H1 (cell line): ENCODE measurements around the gene TMEM156. TPM values are rescaled to one million over a fixed set of nuclear protein-coding genes. Genes with fewer than 3 reads are reported as not detected.

Source experiments
- ATF2 ChIP-seq: IDR thresholded peaks from 2 replicates; pipeline ENCODE4 v1.6.1; 2012; ENCODE audit warnings: low read length, inconsistent platforms
- CBX5 ChIP-seq: fragments of 300-800, 300-1000 bp; sonication (generic); IDR thresholded peaks from 2 replicates; pipeline ENCODE4 v1.7.1; 2016; ENCODE audit warnings: antibody characterized with exemption, low read length, low read depth
- CBX8 ChIP-seq: fragments of 300-800, 300-1000 bp; sonication (generic); IDR thresholded peaks from 2 replicates; pipeline ENCODE4 v1.7.1; 2016; ENCODE audit warnings: low read depth, low read length, borderline replicate concordance
- TEAD4 ChIP-seq: IDR thresholded peaks from 2 replicates; pipeline ENCODE4 v1.6.1; 2012; ENCODE audit warnings: low read depth, low read length, inconsistent platforms, mixed read lengths
- polyA plus RNA-seq, 7 experiments: library from polyadenylated mRNA; depleted of rRNA in 3 of 7; stranded (reverse) in 5 of 7; unstranded in 2 of 7; fragments of >200 nt in 5 of 7; fragments of 200-250 nt in 2 of 7; gene quantifications; 1 replicate in 5 of 7; 2 replicates in 1 of 7; 4 replicates in 1 of 7; pipeline versions ENCODE4 v1.2.1 to v1.2.3, GENCODE V29; 2011 to 2013; ENCODE audit warnings: missing spikeins in 2 of 7, mixed read lengths in 2 of 7
- total RNA-seq: library from RNA; stranded (reverse); fragmentation: NEBNext Ultra II Directional; extraction: Animal tissue kit (Norgen Biotek cat#: 25700); gene quantifications from 2 replicates; pipeline ENCODE4 v1.2.1, GENCODE V29; 2021

Gene TMEM156
- total and polyA plus RNA-seq, 2 of the 8 experiments (the other 6 are each of a cell fraction or from before 2014, with no cell fraction given), result not detected

GRCh38 chr4:38928568-38928967, 103.6 kb downstream of the TMEM156 start (continued):
- TF ChIP-seq ATF2 (no peak), TEAD4 (no peak), CBX8 (no peak), CBX5 (no peak)
